ENCODE data around the gene NUDC.
"Not testable (repeated sequence)": the region's sequence is repeated elsewhere in the genome, so short reads cannot be mapped to it uniquely, and the experiment has no call there.

The NUDC gene

DNA sequence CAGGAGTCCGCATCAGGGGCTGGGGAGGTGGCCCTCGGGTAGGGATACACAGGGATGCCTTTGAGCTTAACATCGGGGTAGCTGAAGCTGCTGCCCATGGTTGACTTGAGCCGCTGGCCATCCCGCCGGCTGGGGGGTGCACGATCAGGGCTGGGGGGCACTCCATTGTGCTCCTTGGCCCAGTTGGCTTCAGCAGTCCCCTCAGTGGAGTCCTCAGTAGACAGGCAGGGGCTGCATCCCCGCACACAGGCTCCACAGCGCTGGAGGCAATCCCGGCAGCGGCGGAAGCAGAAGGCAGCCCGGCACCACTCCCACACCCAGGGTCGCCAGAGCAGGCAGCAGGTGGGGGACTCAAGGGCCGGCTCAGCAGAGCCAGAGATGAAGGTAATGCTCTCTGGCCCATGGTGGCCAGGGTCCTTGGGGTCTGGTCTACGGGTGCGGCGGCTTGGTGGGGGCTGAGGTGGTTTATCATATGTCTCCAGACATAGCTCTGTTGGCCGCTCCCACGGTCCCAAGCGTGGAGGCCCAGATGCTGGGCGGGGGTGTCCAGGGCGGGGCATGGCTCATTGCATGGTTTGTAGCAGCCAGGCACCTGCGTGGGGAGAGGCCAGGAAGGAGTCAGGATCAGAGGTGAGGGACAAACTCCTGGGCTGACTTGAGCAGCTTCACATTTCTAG, 30.4 kb downstream of the NUDC start:
- no peak for DNase-seq (ENCODE audit: low spot score)

GRCh38 chr1:26953374-26953773, 31.8 kb downstream of the NUDC start:
- DNase-seq (ENCODE audit: low spot score): no peak

DNA sequence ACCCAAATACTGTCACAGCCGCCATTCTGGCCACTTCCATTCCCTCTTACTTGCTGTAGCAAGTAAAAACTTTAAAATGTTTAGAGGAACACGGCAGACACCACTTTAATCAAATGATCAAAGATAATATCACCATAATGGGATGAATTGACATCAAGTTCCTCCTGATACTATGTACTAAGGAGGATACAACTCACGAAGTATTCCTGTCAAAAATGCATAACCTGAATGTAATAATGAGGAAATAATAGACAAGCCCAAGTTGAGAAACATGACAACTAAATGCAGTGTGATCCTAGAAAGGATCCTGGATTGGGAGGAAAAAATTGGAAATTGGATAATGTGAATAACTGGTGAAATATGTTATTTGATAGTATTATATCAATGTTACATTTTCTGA, 34.8 kb downstream of the NUDC start:
- no peak for DNase-seq (ENCODE audit: low spot score)

DNA sequence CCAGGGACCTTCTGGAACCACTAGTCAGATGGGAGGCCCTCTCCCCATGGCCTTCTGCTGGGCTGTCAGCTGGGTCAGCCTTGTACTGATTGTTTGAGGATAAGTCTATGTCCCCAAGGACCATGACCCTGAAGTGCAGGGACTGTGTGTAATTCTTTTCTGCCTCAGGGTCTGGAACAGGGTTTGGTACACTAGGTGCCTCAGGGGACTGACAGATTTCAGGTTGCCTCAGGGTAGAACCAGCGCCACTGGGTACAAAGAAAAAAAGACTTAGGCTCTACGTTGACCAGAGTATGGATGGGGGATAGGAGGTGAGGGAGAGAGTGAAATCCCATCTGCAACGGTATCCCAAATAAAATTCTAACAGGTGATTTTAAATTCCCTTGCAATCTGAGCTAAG, 35.8 kb downstream of the NUDC start:
- DNase-seq (ENCODE audit: low spot score): no peak

GRCh38 chr1:26959270-26959669, 37.7 kb downstream of the NUDC start:
- DNase-seq (ENCODE audit: low spot score): no peak

GRCh38 chr1:26959722-26960624, 38.4 kb downstream of the NUDC start, which contains the start of gene KDF1:
Gene KDF1, minus strand, starts transcription at chr1:26960468. Its CDS starts 8,088 bp downstream, at chr1:26952380.
- peak; percentile 59 for DNase-seq (ENCODE audit: low spot score)

- DNase-seq (ENCODE audit: low spot score): no peak
Observed at GRCh38 chr1:26960625-26960966, 39.1 kb downstream of the NUDC start.

GRCh38 chr1:26961826-26962225, 40.3 kb downstream of the NUDC start:
- no peak for DNase-seq (ENCODE audit: low spot score)

DNA sequence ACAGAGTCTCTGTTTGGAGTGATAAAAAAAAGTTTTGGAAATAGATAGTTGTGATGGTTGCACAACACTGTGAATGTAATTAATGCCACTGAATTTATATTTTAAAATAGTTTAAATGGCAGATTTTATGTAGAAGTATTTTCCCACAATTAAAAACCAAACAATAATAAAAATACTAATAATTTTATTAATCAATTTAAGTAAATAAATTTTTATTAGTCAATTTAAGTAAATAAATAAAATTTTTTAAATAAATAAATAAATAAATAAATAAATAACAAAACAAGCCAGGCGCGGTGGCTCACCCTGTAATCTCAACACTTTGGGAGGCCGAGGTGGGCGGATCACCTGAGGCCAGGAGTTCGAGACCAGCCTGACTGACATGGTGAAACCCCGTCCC, 43.7 kb downstream of the NUDC start:
- no peak for DNase-seq (ENCODE audit: low spot score)

- DNase-seq (ENCODE audit: low spot score): no peak
Observed at GRCh38 chr1:26965628-26966027, 44.1 kb downstream of the NUDC start.

- no peak for DNase-seq (ENCODE audit: low spot score)
Observed at GRCh38 chr1:26970810-26971209, 49.3 kb downstream of the NUDC start.

DNA sequence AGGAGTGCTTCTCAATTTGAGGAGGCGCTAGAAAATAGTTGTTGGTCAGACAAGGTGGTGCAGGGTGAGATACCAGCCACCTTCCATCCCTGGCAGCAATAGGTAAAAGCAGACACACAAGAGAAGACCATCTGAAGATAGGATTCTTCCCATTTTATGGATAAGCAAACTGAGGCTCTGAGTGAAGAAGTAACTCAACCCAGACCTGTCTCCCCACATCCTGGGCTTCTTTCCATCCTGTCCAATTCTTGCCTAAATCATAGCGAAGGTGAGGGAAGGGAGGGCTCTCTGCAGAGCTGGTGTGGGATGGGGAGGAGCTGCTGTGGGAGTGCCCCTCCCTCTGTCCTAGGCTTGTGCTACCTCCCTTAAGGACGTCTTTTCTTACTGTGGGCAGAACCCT, 50.0 kb downstream of the NUDC start:
- DNase-seq (ENCODE audit: low spot score): no peak

GRCh38 chr1:26972390-26972789, 50.8 kb downstream of the NUDC start:
- no peak for DNase-seq (ENCODE audit: low spot score)

- DNase-seq (ENCODE audit: low spot score): no peak
Observed at GRCh38 chr1:26972821-26973220, 51.3 kb downstream of the NUDC start.

GRCh38 chr1:26976621-26977510, 55.3 kb downstream of the NUDC start:
- no peak for DNase-seq (ENCODE audit: low spot score)

DNA sequence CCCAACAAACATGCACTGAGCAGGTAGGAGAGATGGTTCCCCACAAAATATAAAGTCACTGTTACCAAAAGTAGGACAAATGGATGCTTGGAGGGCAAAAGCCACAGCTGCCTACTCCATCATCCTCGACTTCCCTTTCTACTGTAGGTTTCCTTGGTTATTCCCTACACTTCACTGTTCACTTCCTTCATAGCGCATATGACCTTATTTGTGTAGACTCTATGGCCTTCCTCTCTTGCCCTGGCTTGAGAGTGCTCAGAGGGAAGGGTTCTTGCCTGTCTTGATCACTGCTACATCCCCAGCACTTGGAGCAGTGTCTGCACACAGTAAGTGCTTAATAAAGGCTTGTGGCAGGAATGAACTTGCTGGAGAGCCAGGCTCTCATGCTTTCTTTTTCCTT, 57.4 kb downstream of the NUDC start:
- DNase-seq (ENCODE audit: low spot score): no peak

DNA sequence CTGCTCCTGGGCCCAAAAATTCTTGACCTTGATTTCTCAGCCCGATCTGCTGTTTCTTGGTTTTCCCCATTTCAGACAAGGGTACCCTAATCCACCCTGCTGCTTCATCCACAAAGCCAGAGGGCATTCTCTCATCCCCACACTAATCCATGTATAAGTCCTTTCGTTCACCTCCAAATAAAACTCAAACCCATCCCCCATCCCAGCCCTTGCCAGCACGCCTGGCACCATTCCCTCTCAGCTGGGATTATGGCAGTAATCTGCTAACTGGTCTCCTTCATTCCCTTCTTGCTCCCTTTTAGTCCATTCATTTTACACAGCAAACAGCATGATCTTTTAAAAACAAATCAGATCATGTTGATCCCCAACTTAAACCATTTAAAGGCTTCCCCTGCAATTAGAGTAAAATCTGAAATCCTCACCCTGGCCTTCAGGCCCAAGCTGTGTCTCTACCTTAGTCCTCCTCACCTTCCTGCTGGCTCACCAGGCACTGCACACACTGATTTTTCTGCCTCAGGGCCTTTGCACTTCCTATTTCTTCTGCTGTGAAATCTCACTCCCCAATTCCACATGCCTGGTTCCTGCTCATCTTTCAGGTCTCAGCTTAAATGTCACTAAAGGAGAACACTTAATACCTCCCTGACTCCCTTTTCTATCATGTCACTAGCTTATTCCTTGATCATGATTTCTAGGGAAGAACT, 59.8 kb downstream of the NUDC start:
- no peak for DNase-seq (ENCODE audit: low spot score)

- no peak for DNase-seq (ENCODE audit: low spot score)
Observed at GRCh38 chr1:26983863-26984262, 62.3 kb downstream of the NUDC start.

GRCh38 chr1:26984291-26984690, 62.7 kb downstream of the NUDC start:
- DNase-seq (ENCODE audit: low spot score): no peak

GRCh38 chr1:26986658-26987057, 65.1 kb downstream of the NUDC start:
- no peak for DNase-seq (ENCODE audit: low spot score)

GRCh38 chr1:26989403-26990109, 68.0 kb downstream of the NUDC start:
- not testable (repeated sequence) for DNase-seq (ENCODE audit: low spot score)
